HG03095 (cell line): ENCODE measurements around the gene DNAJB5.

Source experiments
- ATAC-seq: cut with Tn5 transposase; IDR thresholded peaks from one replicate; pipeline ENCODE4 v1.9.1; 2021; ENCODE audit warnings: moderate library complexity; ENCODE audit not compliant: unreplicated experiment

The DNAJB5 gene

DNA sequence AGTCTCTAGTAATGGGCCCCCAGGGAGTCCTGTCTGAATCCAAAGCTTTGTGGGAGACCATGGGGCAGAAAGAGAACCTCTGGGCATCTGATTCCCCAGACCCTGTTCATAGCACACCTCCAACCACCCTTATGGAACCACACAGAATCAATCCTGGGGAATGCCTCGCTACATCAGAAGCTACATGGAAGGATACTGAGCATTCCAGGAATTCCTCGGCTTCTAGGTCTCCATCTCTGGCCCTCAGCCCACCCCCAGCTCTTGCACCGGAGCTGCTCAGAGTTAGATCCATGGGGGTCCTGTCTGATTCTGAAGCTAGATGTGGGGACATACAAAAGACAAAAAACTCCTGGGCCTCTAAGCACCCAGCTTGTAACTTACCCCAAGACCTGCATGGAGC, 54.5 kb downstream of the DNAJB5 start:
- no peak for ATAC-seq
